Gastroesophageal sphincter (tissue), 3 donors: ENCODE measurements around the gene SEC14L3.

Source experiments
- CTCF ChIP-seq, 4 experiments: fragments of 200-600 bp in 2 of 4; fragments of 450-650 bp in 2 of 4; sonication (generic) in 1 of 4; IDR thresholded peaks; one replicate each; pipeline ENCODE4 v1.5.1; 2017 to 2019; ENCODE audit warnings: antibody characterized with exemption in 4 of 4, mild to moderate bottlenecking in 2 of 4, moderate library complexity in 2 of 4
- EP300 ChIP-seq: sonication (generic); formaldehyde crosslinking; IDR thresholded peaks from one replicate; pipeline ENCODE4 v1.6.1; 2017; ENCODE audit warnings: antibody characterized with exemption, mild to moderate bottlenecking
- POLR2A ChIP-seq, 2 donors: fragments of 450-650 bp; IDR thresholded peaks; one replicate each; pipeline ENCODE4 v1.6.1; 2017; ENCODE audit warnings: antibody characterized with exemption in 2 of 2, mild to moderate bottlenecking in 2 of 2, moderate library complexity in 1 of 2
- POLR2AphosphoS5 ChIP-seq: sonication (generic); formaldehyde crosslinking; IDR thresholded peaks from one replicate; pipeline ENCODE4 v1.6.1; 2017; ENCODE audit warnings: antibody characterized with exemption

- no peak for TF ChIP-seq CTCF (IDR thresholded peaks at IDR 0.05)
- TF ChIP-seq POLR2A (IDR thresholded peaks at IDR 0.05), result no peak
- TF ChIP-seq EP300, result no peak
- no peak for TF ChIP-seq POLR2AphosphoS5
Measured at GRCh38 chr22:30511911-30512310, 40.1 kb upstream of the SEC14L3 start.
